Ishikawa (cell line): ENCODE data around the gene MAGEB17.

Experiments
- CEBPB ChIP-seq: IDR thresholded peaks from 2 replicates; pipeline ENCODE4 v1.6.1; 2012
- EP300 ChIP-seq: IDR thresholded peaks from 2 replicates; pipeline ENCODE4 v1.6.1; 2012; ENCODE audit warnings: borderline replicate concordance
- FOXM1 ChIP-seq: IDR thresholded peaks from 2 replicates; pipeline ENCODE4 v1.6.1; 2012; ENCODE audit warnings: low read depth, borderline replicate concordance
- MAX ChIP-seq: IDR thresholded peaks from 2 replicates; pipeline ENCODE4 v1.6.1; 2012
- NFIC ChIP-seq: IDR thresholded peaks from 2 replicates; pipeline ENCODE4 v1.6.1; 2012
- TAF1 ChIP-seq: IDR thresholded peaks from 2 replicates; pipeline ENCODE4 v1.6.1; 2012; ENCODE audit warnings: low read depth, mild to moderate bottlenecking
- TCF12 ChIP-seq: IDR thresholded peaks from 2 replicates; pipeline ENCODE4 v1.6.1; 2012; ENCODE audit warnings: low read depth

- no peak for TF ChIP-seq TCF12
- no peak for TF ChIP-seq NFIC
- no peak for TF ChIP-seq TAF1
- no peak for TF ChIP-seq CEBPB
- TF ChIP-seq FOXM1 = no peak
- no peak for TF ChIP-seq MAX
- no peak for TF ChIP-seq EP300
Measured at GRCh38 chrX:16185725-16186136, 18.4 kb downstream of the MAGEB17 start.
